Activated T-helper 2 cell treated with anti-CD3 and anti-CD28 coated beads, Interferon-gamma antibody, Interleukin-2, Interleukin-4, amounts not matched to agents 10 μg/mL and 5 μg/mL and 100 μg/mL, durations not matched to agents 14 hours and 24 hours and 36 hours (primary cell): ENCODE results near the gene CCBE1. TPM values are rescaled to one million over a fixed set of nuclear protein-coding genes. Genes with fewer than 3 reads are reported as not detected.

ENCODE experiments used
- DNase-seq: peaks from one replicate; pipeline ENCODE4 v3.0.0; 2021; ENCODE audit warnings: low spot score
- H3K27ac Mint-ChIP-seq: one replicate; pipeline ENCODE4 v1.8.0; 2021; ENCODE audit warnings: mixed read lengths
- H3K27me3 Mint-ChIP-seq: one replicate; pipeline ENCODE4 v1.8.0; 2021; ENCODE audit warnings: low read depth, mixed read lengths
- H3K36me3 Mint-ChIP-seq: one replicate; pipeline ENCODE4 v1.8.0; 2021; ENCODE audit warnings: low read depth, mixed read lengths
- H3K4me1 Mint-ChIP-seq: one replicate; pipeline ENCODE4 v1.8.0; 2021; ENCODE audit warnings: low read depth, mixed read lengths
- H3K4me3 Mint-ChIP-seq: one replicate; pipeline ENCODE4 v1.8.0; 2021; ENCODE audit warnings: low read depth, mild to moderate bottlenecking, moderate library complexity, mixed read lengths
- H3K9me3 Mint-ChIP-seq: one replicate; pipeline ENCODE4 v1.8.0; 2021; ENCODE audit warnings: mixed read lengths
- intact Hi-C: fragments of 100-400 bp; cut with micrococcal nuclease; formaldehyde crosslinking; loops from one replicate; pipeline ENCODE4 v1.15.1; 2023
- total RNA-seq: library from RNA; stranded (reverse); gene quantifications from 2 replicates; pipeline ENCODE4 v1.2.3, GENCODE V29; 2022

CCBE1 gene
- total RNA-seq, 1 donor from 2014 or later, result not detected

DNA sequence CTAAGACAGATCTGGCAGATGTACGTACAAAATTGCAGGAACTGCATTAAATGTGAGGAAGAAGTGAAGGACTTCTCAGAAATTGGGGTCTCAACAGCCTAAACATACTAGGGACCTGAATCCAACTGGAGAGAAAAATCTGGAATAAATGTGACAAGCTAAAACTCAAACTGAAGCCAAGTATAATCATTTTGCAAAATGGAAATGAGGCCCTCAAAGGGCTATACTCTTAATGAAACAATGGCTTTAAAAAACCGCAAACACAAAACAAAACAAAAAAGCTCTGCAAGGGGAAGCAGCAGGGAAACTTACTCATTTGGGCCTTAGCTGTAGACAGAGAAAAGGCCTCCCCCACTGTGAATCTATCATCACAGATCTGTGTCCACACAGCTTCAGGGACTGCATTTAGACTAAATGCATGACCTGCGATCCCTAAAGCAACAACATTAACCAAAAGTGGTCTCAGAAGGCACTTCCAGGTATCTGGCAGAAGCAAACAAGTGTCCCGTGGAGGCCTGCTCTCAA lies 63.2 kb downstream of the CCBE1 start:
- Mint-ChIP-seq H3K4me3 (no peak overlapping the region), H3K36me3 (no peaks in the 10 kb centered on the region), H3K27ac (no peak overlapping the region), H3K4me1 (no peaks in the 10 kb centered on the region), H3K9me3 (no peaks in the 10 kb centered on the region), H3K27me3 (peaks cover 12% of the 10 kb centered on the region)
- DNase-seq, result no peak
- intact Hi-C loops, result loop anchor here (5.0 kb wide), 1 partner anchor 188 kb away; no protein-coding TSS in a partner anchor

DNA sequence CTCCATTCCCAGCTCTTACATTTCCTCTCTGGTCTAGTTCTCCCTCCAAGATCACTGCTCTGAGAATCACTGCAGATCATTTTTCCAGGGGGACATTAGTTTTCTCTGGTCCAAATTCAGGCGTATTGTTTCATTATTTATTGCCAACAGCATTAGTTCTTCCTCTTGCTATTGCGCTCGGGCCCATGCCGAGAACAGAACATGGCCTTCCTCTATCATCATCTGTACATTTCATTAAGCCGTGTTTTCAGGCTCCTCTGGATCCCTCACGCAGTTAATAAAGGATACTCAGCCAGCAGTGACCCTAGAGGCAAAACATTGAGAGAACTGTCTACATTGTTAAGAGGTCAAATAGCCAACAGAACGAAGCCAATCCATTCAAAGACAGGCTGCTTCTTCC lies 63.9 kb downstream of the CCBE1 start:
- Mint-ChIP-seq H3K27ac (no peak overlapping the region), H3K4me1 (no peaks in the 10 kb centered on the region), H3K36me3 (no peaks in the 10 kb centered on the region), H3K9me3 (no peaks in the 10 kb centered on the region), H3K4me3 (no peak overlapping the region), H3K27me3 (peaks cover 11% of the 10 kb centered on the region)
- DNase-seq, result no peak
- intact Hi-C loops, result loop anchor here (5.0 kb wide), 1 partner anchor 189 kb away; no protein-coding TSS in a partner anchor

DNA sequence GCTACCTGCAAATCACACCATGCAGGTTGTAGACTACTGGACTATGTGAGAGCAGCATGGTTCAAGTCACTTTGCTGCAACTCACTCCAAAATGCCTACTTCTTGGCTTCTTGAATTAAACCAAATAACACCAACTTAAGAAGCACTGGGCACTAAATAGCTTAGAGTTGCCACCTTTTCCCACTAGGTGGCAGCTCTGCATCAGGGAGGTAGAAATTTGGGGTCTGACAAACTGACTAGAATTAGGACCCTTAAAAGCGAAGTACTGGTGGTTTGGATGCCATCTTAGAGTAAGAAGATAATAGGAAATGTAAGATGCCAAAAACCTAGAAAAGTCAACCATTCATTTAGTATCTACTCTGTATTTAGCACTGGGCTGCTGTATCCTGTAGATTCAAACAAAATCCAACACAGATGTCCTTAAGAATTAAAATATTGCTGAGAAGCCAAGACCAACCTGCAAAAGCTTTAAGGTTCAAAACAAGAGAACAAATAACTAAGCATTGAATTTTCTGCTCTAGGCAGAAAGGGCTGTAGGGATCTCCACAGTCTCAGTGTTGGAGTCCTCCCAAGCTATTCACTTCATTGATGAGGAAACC lies 65.5 kb downstream of the CCBE1 start:
- H3K9me3 Mint-ChIP-seq, result no peaks in the 10 kb centered on the region
- H3K4me1 Mint-ChIP-seq, result no peaks in the 10 kb centered on the region
- DNase-seq, result no peak
- no peak overlapping the region for H3K27ac Mint-ChIP-seq
- peaks cover 6% of the 10 kb centered on the region for H3K27me3 Mint-ChIP-seq
- no peak overlapping the region for H3K4me3 Mint-ChIP-seq
- intact Hi-C loops, result loop anchor here (5.0 kb wide), 1 partner anchor 191 kb away; no protein-coding TSS in a partner anchor
- no peaks in the 10 kb centered on the region for H3K36me3 Mint-ChIP-seq

DNA sequence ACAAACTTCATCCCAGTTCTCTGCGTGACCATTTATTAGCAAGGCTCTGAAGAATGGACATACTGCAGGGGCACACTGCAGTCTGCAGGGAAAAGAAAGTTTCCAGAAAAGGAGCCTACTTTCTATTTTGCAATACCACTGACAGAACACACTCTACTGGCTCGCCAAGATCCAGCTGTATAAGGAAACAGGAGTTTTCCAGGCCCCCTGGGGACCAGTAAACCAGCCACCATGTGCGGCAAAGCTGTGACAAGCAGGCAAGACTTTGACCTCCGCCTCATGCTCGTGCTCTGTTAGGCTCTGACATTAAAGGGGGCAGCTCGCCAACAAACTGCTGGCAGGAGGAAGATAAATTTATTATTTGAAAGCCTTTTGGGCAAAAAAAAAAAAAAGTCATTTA lies 67.3 kb downstream of the CCBE1 start:
- Mint-ChIP-seq H3K4me1 (no peaks in the 10 kb centered on the region), H3K9me3 (no peaks in the 10 kb centered on the region), H3K36me3 (no peaks in the 10 kb centered on the region), H3K27ac (no peak overlapping the region), H3K4me3 (no peak overlapping the region), H3K27me3 (no peaks in the 10 kb centered on the region)
- intact Hi-C loops, result loop anchor here (5.0 kb wide), 1 partner anchor 192 kb away; no protein-coding TSS in a partner anchor
- DNase-seq, result no peak

DNA sequence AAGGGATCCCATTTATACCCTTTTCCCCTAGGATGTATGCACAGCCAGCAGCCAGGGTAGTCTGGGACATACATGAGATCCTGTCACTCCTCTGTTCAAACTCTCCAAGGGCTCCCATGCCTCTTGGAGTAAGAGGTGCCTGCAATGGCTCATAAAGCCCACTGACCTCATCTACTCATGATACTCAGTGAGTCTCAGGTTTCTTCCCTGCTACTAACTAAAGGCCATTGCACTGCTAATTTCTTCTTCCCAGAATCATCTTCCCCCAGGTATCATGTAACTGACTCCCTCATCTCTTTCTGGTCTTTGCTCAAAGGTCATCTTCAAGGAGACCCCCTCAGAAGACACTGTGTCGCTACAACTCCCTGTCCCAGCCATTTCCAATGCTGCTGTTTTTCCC lies 68.2 kb downstream of the CCBE1 start:
- no peak overlapping the region for H3K27ac Mint-ChIP-seq
- H3K4me1 Mint-ChIP-seq, result no peaks in the 10 kb centered on the region
- intact Hi-C loops, result no loop called here
- H3K9me3 Mint-ChIP-seq, result no peaks in the 10 kb centered on the region
- no peak for DNase-seq
- H3K4me3 Mint-ChIP-seq, result no peak overlapping the region
- H3K36me3 Mint-ChIP-seq, result no peaks in the 10 kb centered on the region
- H3K27me3 Mint-ChIP-seq, result no peaks in the 10 kb centered on the region

DNA sequence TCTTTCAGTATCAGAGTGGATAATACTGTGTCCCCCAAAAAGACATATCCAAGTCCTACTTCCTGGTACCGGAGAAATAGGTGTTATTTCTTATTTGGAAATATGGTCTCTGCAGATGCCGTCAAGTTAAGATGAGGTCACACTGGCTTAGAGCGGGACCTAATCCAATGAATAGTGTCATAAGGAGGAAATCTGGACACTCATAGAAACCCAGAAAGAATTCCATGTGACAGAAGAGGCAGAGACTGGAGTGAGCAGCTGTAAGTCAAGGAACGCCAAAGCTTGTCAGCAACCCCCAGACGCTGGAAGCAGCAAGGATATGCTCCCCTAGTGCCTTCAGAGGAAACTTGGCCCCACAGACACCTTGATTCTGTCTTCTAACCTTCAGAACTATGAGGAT lies 69.8 kb downstream of the CCBE1 start:
- intact Hi-C loops, result no loop called here

DNA sequence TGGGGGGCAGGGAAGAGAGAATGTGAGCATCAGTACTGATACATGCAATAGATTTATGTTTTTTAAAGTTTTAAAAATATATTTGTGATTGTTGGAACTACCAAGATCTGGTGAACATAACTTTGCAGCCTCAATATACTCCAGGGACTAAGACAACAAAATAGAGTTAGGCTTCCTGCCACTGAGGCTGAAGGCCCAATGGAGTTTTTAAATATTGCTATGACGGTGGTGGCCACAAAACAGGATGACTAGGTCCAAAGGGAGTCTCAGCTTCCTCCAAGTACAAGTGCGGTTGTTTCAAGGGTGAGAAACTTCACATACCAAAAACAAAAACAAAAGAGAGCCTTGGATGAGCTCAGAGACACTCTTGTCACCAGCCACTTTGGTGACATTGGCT lies 72.9 kb downstream of the CCBE1 start:
- H3K36me3 Mint-ChIP-seq, result no peaks in the 10 kb centered on the region
- DNase-seq, result no peak
- H3K4me3 Mint-ChIP-seq, result no peak overlapping the region
- intact Hi-C loops, result no loop called here
- H3K4me1 Mint-ChIP-seq, result no peaks in the 10 kb centered on the region
- H3K27me3 Mint-ChIP-seq, result no peaks in the 10 kb centered on the region
- no peaks in the 10 kb centered on the region for H3K9me3 Mint-ChIP-seq
- H3K27ac Mint-ChIP-seq, result no peak overlapping the region

More for the DNA sequence above, 69.8 kb downstream of the CCBE1 start:
- Mint-ChIP-seq H3K4me3 (no peak overlapping the region), H3K4me1 (no peaks in the 10 kb centered on the region), H3K27me3 (no peaks in the 10 kb centered on the region), H3K36me3 (no peaks in the 10 kb centered on the region), H3K27ac (no peak overlapping the region), H3K9me3 (no peaks in the 10 kb centered on the region)
- no peak for DNase-seq

DNA sequence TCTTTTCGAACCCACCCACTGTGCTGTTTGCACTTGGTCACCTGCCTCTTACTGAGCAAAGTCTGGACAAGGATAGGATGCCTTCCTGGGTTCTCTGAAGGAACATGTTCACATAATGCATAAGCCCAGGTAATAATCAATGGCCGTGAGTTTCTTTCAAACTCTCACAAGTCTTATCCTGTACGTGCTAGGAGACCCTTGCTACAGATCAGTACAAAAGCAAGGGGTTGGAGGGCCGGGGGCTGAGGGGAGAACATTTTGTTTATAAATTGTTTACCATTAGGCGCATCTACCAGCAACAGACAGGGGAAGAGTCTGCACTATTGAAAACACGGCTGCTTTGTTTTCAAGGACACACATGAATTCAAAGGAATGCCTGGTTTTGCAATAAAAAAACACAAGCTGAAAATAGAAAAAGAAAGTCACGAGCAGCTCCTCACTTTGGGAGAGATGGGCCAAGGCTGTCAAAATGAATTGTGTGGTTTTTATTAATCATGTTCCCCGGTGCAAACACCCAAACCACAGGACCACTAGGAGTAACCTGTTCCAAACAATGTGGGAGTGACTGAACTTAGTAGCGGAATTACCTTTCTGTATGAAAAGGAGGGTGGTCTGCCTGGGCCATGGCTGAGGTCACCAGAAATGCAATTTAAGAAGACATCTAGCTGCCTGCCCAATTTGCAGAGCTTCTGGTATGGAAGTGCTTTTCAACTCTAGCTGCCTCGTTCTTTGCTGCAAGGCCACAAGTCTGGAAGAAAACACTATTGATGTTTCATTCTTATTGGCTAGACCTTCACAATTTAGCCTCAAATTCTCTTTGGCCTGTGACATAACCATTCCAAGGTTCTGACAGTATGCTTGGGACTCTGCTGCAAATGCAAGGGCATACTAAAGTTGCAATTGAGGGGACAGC lies 73.5 kb downstream of the CCBE1 start:
- H3K27me3 Mint-ChIP-seq, result no peaks in the 10 kb centered on the region
- DNase-seq, result no peak
- no peak overlapping the region for H3K4me3 Mint-ChIP-seq
- H3K4me1 Mint-ChIP-seq, result no peaks in the 10 kb centered on the region
- no peaks in the 10 kb centered on the region for H3K9me3 Mint-ChIP-seq
- no peaks in the 10 kb centered on the region for H3K36me3 Mint-ChIP-seq
- intact Hi-C loops, result no loop called here
- H3K27ac Mint-ChIP-seq, result no peak overlapping the region

DNA sequence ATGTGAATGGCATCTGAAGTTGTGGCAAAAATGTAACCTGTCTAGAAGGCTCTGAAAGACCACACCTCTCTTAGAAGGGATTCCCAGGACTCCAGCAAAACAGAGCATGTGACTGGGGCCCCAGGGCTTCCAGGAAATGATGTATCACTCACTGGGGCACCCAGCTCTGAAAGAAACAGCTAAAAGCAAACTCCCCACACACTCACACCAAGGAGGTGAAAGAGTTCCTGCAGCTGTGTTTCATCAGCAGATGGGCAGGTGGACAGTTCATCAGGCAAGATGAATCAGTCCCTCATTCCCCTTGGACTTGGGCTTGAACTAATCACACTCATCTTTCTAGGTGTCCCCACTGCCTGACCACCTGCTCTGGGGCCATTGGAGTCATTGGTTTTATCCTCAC lies 76.2 kb downstream of the CCBE1 start:
- H3K36me3 Mint-ChIP-seq, result no peaks in the 10 kb centered on the region
- H3K9me3 Mint-ChIP-seq, result no peaks in the 10 kb centered on the region
- no peak overlapping the region for H3K27ac Mint-ChIP-seq
- DNase-seq, result no peak
- intact Hi-C loops, result no loop called here
- no peaks in the 10 kb centered on the region for H3K4me1 Mint-ChIP-seq
- no peak overlapping the region for H3K4me3 Mint-ChIP-seq
- no peaks in the 10 kb centered on the region for H3K27me3 Mint-ChIP-seq

DNA sequence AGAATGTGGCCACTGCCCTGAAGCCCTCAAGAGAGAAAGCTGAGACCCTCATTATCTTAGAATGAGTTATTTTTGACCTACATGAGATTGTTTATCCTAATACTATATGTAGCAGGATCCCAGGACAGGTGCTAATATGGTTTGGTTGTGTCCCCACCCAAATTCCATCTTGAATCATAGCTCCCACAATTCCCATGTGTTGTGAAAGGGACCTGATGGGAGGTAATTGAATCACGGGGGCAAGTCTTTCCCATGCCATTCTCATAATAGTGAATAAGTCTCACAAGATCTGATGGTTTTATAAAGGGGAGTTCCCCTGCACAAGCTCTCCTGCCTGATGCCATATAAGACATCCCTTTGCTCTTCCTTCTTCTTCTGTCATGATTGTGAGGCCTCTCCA lies 76.8 kb downstream of the CCBE1 start:
- H3K9me3 Mint-ChIP-seq, result no peaks in the 10 kb centered on the region
- H3K27ac Mint-ChIP-seq, result no peak overlapping the region
- H3K4me3 Mint-ChIP-seq, result no peak overlapping the region
- no peaks in the 10 kb centered on the region for H3K4me1 Mint-ChIP-seq
- no peaks in the 10 kb centered on the region for H3K36me3 Mint-ChIP-seq
- intact Hi-C loops, result no loop called here
- DNase-seq, result no peak
- H3K27me3 Mint-ChIP-seq, result no peaks in the 10 kb centered on the region

DNA sequence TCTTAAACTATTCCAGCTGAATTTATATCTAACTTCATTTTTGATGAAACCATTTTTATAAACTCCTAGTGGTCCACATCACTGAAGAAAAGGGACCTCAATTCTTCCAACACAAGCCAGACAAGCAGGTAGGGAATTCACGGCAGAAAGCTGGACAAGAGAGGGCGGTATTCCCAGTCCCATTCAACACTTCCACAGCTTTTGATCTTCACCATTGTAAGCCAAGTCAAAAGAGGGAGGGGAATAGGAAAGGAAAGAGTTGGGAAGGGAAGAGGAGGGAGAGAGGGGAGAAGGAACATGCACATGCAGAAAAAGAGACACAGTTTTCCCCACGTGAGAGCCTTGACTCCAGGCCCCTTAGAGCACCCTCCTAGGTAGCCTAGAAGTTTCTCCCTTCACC lies 77.4 kb downstream of the CCBE1 start:
- H3K9me3 Mint-ChIP-seq, result no peaks in the 10 kb centered on the region
- H3K4me1 Mint-ChIP-seq, result no peaks in the 10 kb centered on the region

DNA sequence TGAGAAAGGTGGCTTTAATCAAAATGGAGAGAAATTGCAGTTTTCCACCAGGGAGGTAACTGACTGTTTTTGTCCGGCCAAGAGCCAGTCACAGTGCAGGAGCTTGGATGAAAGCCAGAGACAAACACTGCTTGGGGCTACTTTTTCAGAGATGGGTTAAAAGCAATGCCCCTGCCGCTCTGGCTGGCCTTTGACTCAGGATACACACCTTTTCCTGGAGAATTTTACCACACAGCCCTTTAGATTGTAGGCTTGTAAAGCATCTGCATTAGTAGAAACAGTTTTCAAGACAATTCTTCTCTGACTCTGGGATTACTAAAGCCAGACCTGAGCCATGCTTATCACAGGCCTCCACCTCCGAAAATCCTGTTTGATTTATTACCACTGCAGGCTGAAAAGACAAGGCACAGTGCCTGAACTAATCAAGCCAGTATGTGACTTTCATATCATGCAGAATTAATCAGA lies 79.7 kb downstream of the CCBE1 start:
- no peaks in the 10 kb centered on the region for H3K27me3 Mint-ChIP-seq
- H3K9me3 Mint-ChIP-seq, result no peaks in the 10 kb centered on the region
- H3K4me3 Mint-ChIP-seq, result no peak overlapping the region
- intact Hi-C loops, result no loop called here
- DNase-seq, result no peak
- no peaks in the 10 kb centered on the region for H3K4me1 Mint-ChIP-seq
- no peaks in the 10 kb centered on the region for H3K36me3 Mint-ChIP-seq
- no peak overlapping the region for H3K27ac Mint-ChIP-seq

More for the DNA sequence above, 77.4 kb downstream of the CCBE1 start:
- Mint-ChIP-seq H3K27ac (no peak overlapping the region), H3K36me3 (no peaks in the 10 kb centered on the region), H3K27me3 (no peaks in the 10 kb centered on the region), H3K4me3 (no peak overlapping the region)
- intact Hi-C loops, result no loop called here
- DNase-seq, result no peak

DNA sequence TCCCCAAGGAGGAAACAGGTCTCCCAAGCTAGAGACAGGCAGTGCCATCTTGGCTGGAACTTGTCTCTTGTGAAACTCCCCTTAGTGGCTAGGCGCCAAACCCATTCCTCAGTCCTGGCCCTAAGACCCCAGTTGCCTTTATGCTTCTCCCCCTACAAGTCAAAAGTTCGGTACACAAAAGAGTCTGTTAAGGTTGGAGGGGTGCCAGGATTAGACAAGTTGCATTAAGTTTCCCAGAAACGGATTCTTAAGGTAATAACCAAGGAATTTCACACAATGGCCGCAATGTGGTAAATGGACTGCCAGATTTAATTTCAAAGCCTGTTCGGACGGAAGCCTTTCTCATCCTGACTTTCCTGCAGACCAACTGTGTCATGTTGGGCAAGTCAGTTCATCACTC lies 80.7 kb downstream of the CCBE1 start:
- no peak for DNase-seq
- no peaks in the 10 kb centered on the region for H3K36me3 Mint-ChIP-seq
- intact Hi-C loops, result no loop called here
- H3K4me3 Mint-ChIP-seq, result no peak overlapping the region
- no peak overlapping the region for H3K27ac Mint-ChIP-seq
- H3K27me3 Mint-ChIP-seq, result no peaks in the 10 kb centered on the region
- no peaks in the 10 kb centered on the region for H3K4me1 Mint-ChIP-seq
- H3K9me3 Mint-ChIP-seq, result no peaks in the 10 kb centered on the region
